NCI-H2171 (cell line): ENCODE data around the gene PRKAG2.
"Not testable (repeated sequence)": the region's sequence is repeated elsewhere in the genome, so short reads cannot be mapped to it uniquely, and the experiment has no call there.

ENCODE experiments used
- DNase-seq: peaks from one replicate; lab custom pipeline; 2025; lab: John Stamatoyannopoulos, UW

Gene PRKAG2

GRCh38 chr7:151586531-151587260, 290.2 kb downstream of the PRKAG2 start:
- no peak for DNase-seq

GRCh38 chr7:151585744-151586393, 291.0 kb downstream of the PRKAG2 start:
- DNase-seq = no peak

- no peak for DNase-seq
Observed at GRCh38 chr7:151581741-151582140, 295.2 kb downstream of the PRKAG2 start.

GRCh38 chr7:151579644-151580043, 297.3 kb downstream of the PRKAG2 start:
- DNase-seq = no peak

- DNase-seq = no peak
Observed at GRCh38 chr7:151575410-151575809, 301.5 kb downstream of the PRKAG2 start.

- DNase-seq = not testable (repeated sequence)
Observed at GRCh38 chr7:151573046-151573445, 303.9 kb downstream of the PRKAG2 start.

- DNase-seq = no peak
Observed at GRCh38 chr7:151572136-151572535, 304.8 kb downstream of the PRKAG2 start.

GRCh38 chr7:151571471-151571870, 305.4 kb downstream of the PRKAG2 start:
- no peak for DNase-seq

GRCh38 chr7:151570366-151570915, 306.5 kb downstream of the PRKAG2 start:
- no peak for DNase-seq

GRCh38 chr7:151568956-151569940, 307.7 kb downstream of the PRKAG2 start:
- DNase-seq = no peak

- DNase-seq = no peak
Observed at GRCh38 chr7:151566897-151567320, 310.0 kb downstream of the PRKAG2 start.

- no peak for DNase-seq
Observed at GRCh38 chr7:151565541-151565940, 311.4 kb downstream of the PRKAG2 start.

GRCh38 chr7:151560243-151560642, 316.7 kb downstream of the PRKAG2 start:
- no peak for DNase-seq

- no peak for DNase-seq
Observed at GRCh38 chr7:151559557-151560183, 317.2 kb downstream of the PRKAG2 start.

- no peak for DNase-seq
Observed at GRCh38 chr7:151558575-151558974, 318.3 kb downstream of the PRKAG2 start.

GRCh38 chr7:151556592-151556991, 320.3 kb downstream of the PRKAG2 start:
- DNase-seq = no peak

GRCh38 chr7:151553356-151553755, 323.6 kb downstream of the PRKAG2 start:
- DNase-seq = no peak

- DNase-seq = peak; percentile 37
Observed at GRCh38 chr7:151552352-151553028, 324.4 kb downstream of the PRKAG2 start.

- DNase-seq = no peak
Observed at GRCh38 chr7:151551820-151552219, 325.1 kb downstream of the PRKAG2 start.

- DNase-seq = no peak
Observed at GRCh38 chr7:151550656-151551286, 326.1 kb downstream of the PRKAG2 start.

GRCh38 chr7:151549644-151550043, 327.3 kb downstream of the PRKAG2 start:
- no peak for DNase-seq
